Activated T-cell treated with anti-CD3 and anti-CD28 coated beads, Interleukin-2, amount 50 U/mL, for 4 hours (primary cell): ENCODE results near the gene PI4K2A. TPM values are rescaled to one million over a fixed set of nuclear protein-coding genes. Genes with fewer than 3 reads are reported as not detected.
A peak's percentile ranks its signal among the peaks of the same experiment; 100 is the strongest.
"Not testable (repeated sequence)": the region's sequence is repeated elsewhere in the genome, so short reads cannot be mapped to it uniquely, and the experiment has no call there.

ENCODE experiments used
- ATAC-seq, 2 donors: fragments of 200-7000 bp; cut with Tn5 transposase; one replicate each; pipeline ENCODE4 v1.10.0; 2021
- DNase-seq: peaks from one replicate; pipeline ENCODE4 v3.0.0-alpha.2; 2020
- H3K27me3 Mint-ChIP-seq: one replicate; pipeline ENCODE4 v1.8.0; 2021; ENCODE audit warnings: low read depth, mixed read lengths
- H3K36me3 Mint-ChIP-seq: one replicate; pipeline ENCODE4 v1.8.0; 2022; ENCODE audit warnings: mixed read lengths; ENCODE audit not compliant: insufficient read depth
- H3K4me1 Mint-ChIP-seq: one replicate; pipeline ENCODE4 v1.8.0; 2021; ENCODE audit warnings: low read depth, mixed read lengths
- H3K4me3 Mint-ChIP-seq: one replicate; pipeline ENCODE4 v1.8.0; 2021; ENCODE audit warnings: mild to moderate bottlenecking, moderate library complexity, mixed read lengths
- H3K9me3 Mint-ChIP-seq: one replicate; pipeline ENCODE4 v1.8.0; 2021; ENCODE audit warnings: mixed read lengths
- total RNA-seq, 3 donors: library from RNA; stranded (reverse); gene quantifications; one replicate each; pipeline ENCODE4 v1.2.1, GENCODE V29; 2021

The PI4K2A gene
- total RNA-seq, 3 donors from 2014 or later: 12.9 to 16.9 (median 15.7) TPM

DNA sequence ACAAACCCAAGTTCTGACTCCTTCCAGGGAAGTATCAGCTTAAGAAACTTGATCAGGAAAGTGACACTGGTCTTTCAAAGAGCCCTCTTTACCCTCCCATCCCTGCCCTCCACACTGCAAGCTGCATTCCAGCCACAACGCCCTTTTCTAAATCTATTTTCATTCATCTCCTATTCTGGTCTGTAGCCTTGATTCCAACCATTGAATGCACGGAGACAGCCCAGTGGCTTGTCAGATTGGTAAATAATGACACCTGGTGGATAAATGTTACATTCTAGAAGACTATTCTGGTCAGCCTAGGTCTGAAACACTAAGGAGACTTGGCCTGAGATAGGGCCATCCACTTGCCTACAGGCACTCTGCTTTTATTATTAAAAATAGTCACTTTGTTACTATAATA is 28.1 kb upstream of the PI4K2A start:
- no peaks in the 10 kb centered on the region for H3K36me3 Mint-ChIP-seq
- DNase-seq (no peak), ATAC-seq (no peak)
- no peaks in the 10 kb centered on the region for H3K9me3 Mint-ChIP-seq
- H3K4me3 Mint-ChIP-seq: no peak overlapping the region
- no peaks in the 10 kb centered on the region for H3K27me3 Mint-ChIP-seq
- no peaks in the 10 kb centered on the region for H3K4me1 Mint-ChIP-seq

DNA sequence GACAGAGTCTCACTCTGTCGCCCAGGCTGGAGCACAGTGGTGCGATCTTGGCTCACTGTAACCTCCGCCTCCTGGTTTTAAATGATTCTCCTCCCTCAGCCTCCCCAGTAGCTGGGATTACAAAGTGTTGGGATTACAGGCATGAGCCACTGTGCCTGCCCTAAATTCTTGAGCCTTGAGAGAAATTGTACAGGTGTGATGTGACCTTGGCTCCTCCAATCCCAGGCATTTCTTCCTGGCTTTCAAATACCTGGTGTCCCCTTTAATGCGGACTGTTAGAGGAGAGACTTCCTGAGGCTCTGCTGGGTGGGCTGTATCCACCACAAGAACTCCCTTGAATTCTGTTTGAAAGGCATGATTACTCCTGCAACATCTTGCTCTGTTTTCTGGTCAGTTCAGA is 22.2 kb upstream of the PI4K2A start:
- DNase-seq (no peak), ATAC-seq (no peak)
- H3K4me3 Mint-ChIP-seq: no peak overlapping the region
- no peaks in the 10 kb centered on the region for H3K9me3 Mint-ChIP-seq
- no peaks in the 10 kb centered on the region for H3K4me1 Mint-ChIP-seq
- H3K36me3 Mint-ChIP-seq: no peaks in the 10 kb centered on the region
- no peaks in the 10 kb centered on the region for H3K27me3 Mint-ChIP-seq

DNA sequence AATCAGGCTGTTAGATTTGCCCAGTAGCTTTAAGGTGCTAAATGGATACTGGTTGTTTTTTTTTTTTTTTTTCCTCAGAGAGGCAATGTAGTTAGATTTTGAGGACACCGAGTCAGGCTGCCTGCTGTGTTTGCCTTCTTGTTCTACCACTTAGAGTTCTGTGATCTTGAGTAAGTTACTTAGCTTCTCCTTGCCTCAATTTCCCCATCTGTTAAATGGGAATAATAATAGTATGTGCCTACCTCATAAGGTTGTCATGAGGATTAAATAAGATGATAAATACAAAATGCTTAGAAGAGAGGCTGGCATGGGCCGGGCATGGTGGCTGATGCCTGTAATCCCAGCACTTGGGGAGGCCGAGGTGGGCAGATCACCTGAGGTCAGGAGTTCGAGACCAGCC is 21.7 kb upstream of the PI4K2A start:
- ATAC-seq (no peak), DNase-seq (no peak)
- no peaks in the 10 kb centered on the region for H3K36me3 Mint-ChIP-seq
- H3K4me3 Mint-ChIP-seq: no peak overlapping the region
- H3K4me1 Mint-ChIP-seq: no peaks in the 10 kb centered on the region
- H3K9me3 Mint-ChIP-seq: no peaks in the 10 kb centered on the region
- no peaks in the 10 kb centered on the region for H3K27me3 Mint-ChIP-seq

DNA sequence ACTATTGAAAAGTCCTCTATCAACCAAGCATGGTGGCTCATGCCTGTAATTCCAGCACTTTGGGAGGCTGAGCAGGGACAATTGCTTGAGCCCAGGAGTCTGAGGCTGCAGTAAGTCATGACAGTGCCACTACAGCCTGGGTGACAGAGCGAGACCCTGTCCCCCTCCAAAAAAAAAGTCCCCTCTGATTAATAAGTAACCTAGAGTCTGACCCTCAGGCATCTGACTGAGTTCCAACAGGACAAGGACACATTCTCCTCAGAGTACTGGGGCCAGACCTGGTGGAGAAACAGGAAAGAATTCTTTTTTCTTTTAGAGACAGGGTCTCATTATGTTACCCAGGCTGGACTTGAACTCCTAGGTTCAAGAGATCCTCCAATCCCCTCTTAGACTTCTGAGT is 17.2 kb upstream of the PI4K2A start:
- Mint-ChIP-seq H3K4me3 (no peak overlapping the region), H3K27me3 (no peaks in the 10 kb centered on the region), H3K9me3 (no peaks in the 10 kb centered on the region), H3K36me3 (no peaks in the 10 kb centered on the region), H3K4me1 (no peaks in the 10 kb centered on the region)
- DNase-seq (no peak), ATAC-seq (no peak)

DNA sequence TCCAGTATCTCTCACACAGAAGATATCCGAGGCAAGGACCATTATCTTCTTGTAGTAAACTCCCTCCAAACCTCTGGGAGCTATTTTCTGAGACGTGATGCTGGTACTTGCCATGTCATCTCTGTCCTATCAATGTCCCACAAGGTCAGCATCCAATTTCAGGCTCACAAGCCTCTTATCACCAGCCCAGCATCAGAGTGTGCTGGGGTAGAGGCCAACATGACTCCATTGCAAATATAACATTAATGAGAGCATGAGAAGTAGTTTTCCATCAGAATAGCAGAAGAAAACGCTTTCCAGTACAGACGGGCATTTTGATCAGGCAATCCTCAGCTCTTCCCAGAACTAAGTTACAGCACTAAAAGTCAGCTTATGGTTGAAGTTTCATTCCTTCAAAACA is 12.7 kb upstream of the PI4K2A start:
- no peaks in the 10 kb centered on the region for H3K36me3 Mint-ChIP-seq
- DNase-seq: no peak
- H3K4me3 Mint-ChIP-seq: no peak overlapping the region
- no peaks in the 10 kb centered on the region for H3K4me1 Mint-ChIP-seq
- H3K9me3 Mint-ChIP-seq: no peaks in the 10 kb centered on the region
- no peak for ATAC-seq
- no peaks in the 10 kb centered on the region for H3K27me3 Mint-ChIP-seq

DNA sequence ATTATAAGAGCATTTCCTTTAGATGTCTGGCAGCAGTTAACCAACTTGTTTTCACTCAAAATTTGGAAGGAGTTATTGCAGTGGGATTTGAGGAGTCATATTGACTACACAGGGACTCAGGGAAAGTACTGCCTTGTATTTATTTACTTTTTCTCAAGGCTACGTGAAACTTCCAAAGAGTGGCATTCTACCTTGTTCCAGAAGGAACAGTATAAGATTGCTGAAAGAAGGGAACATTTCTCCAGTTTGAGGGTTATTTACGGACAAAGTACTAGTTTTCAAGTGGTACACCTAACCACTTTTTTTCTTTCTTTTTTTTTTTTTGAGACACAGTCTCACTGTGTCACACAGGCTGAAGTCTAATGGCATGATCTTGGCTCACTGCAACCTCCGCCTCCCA is 12.2 kb upstream of the PI4K2A start:
- Mint-ChIP-seq H3K36me3 (no peaks in the 10 kb centered on the region), H3K9me3 (no peaks in the 10 kb centered on the region), H3K4me3 (no peak overlapping the region), H3K27me3 (no peaks in the 10 kb centered on the region), H3K4me1 (peaks cover 1% of the 10 kb centered on the region)
- ATAC-seq: no peak
- no peak for DNase-seq

DNA sequence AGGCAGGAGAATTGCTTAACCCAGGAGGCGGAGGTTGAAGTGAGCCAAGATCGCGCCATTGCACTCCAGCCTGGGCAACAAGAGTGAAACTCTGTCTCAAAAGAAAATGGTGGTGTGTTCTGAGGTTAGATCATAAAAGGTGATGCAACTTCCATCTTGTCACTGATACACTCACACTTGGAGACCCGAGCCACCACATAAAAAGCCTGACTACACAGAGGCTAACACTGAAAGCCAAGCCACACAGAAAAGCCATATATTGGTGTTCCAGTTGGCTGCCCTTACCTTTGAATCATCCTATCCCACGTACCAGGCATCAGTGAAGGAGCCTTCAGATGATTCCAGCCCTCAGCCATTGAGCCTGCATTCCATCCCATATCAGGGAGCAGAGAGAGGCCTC is 11.2 kb upstream of the PI4K2A start:
- DNase-seq (no peak), ATAC-seq (no peak)
- peaks cover 8% of the 10 kb centered on the region for H3K4me1 Mint-ChIP-seq
- H3K4me3 Mint-ChIP-seq: no peak overlapping the region
- no peaks in the 10 kb centered on the region for H3K27me3 Mint-ChIP-seq
- no peaks in the 10 kb centered on the region for H3K9me3 Mint-ChIP-seq
- H3K36me3 Mint-ChIP-seq: no peaks in the 10 kb centered on the region

DNA sequence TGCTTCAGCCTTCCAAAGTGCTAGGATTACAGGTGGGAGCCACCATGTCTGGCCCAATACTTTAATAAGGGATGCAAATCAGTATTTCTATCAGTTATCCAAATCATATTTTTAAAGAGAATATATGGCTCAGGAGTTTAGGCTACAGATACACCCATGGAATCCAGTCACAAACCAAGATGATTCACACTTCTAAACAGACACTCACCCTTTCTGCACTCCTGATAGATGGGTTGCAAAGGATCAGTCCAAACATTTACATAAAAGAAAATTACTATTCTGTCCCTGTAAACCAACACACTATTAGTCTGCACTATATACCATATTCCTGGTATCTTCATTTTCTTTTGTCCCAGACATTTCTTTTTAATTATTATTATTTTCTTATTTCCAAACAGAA is 9.4 kb upstream of the PI4K2A start:
- Mint-ChIP-seq H3K27me3 (no peaks in the 10 kb centered on the region), H3K4me3 (no peak overlapping the region), H3K9me3 (no peaks in the 10 kb centered on the region), H3K4me1 (peaks cover 8% of the 10 kb centered on the region), H3K36me3 (no peaks in the 10 kb centered on the region)
- DNase-seq (no peak), ATAC-seq (no peak)

DNA sequence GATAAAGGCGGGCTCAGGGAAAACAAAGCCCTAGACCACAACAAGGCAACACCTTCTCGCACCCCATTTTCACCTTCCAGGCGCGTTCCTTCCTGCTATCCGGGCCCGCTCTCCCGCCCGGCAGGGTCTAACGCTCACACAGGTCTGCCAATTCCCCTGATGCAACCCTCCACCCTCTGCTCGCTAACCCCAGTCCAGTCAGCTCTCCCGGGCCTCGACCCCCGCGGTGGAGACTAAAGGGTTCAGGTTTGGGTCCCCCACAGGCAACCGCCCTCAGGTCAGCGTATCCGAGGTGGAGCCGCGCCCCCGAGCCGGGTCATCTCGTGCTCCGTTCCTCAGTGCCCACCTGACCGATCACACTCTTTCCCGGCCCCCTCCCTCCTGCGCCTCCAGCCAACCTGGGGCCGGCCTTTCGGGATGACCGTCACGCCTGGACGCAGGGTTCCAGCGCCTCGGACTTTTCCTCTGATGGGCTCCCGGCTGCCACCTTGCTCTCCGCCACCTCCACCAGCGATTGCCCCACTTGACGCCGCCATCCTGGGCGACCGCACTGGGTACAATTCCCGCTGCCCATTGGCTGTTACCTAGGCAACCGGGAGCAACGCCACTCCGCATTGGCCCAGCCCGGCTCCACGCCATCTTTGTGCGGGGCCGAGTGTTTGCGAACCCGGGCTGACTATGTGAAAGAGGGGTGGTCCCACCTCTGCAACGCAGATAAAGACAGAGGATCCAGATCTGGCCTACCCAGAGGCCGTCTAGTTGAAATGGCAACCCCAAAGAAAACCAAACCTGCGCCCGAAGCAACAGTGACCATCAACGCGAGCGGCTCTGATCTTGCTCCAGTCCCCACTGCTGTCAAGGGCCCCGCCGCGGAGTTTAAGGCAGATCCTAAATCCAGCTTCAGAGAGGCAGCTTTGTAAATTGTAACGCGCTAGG is 7.3 kb upstream of the PI4K2A start, which contains the start of gene MORN4:
TSS of gene MORN4 (minus strand) at position 552 of the 936 bp plus-strand sequence. CDS start 13,847 bp downstream, outside the sequence.
- Mint-ChIP-seq H3K9me3 (no peaks in the 10 kb centered on the region), H3K27me3 (no peaks in the 10 kb centered on the region), H3K4me3 (peak within 1 kb of the TSS; percentile 93), H3K4me1 (peaks cover 8% of the 10 kb centered on the region), H3K36me3 (no peaks in the 10 kb centered on the region)
- DNase-seq (peak; percentile 86), ATAC-seq (peak; percentile 99)

- Mint-ChIP-seq H3K4me3 (peak overlapping the region; percentile 93), H3K36me3 (no peaks in the 10 kb centered on the region), H3K27me3 (no peaks in the 10 kb centered on the region), H3K4me1 (peaks cover 8% of the 10 kb centered on the region), H3K9me3 (no peaks in the 10 kb centered on the region)
- DNase-seq (no peak), ATAC-seq (peak in 1 of 2 donors; percentile 35)
These were observed 6.5 kb upstream of the PI4K2A start for GRCh38 chr10:97633921-97634320.

GRCh38 chr10:97635577-97635976 is 4.9 kb upstream of the PI4K2A start:
- Mint-ChIP-seq H3K27me3 (no peaks in the 10 kb centered on the region), H3K4me3 (no peak overlapping the region), H3K4me1 (peaks cover 11% of the 10 kb centered on the region), H3K9me3 (no peaks in the 10 kb centered on the region), H3K36me3 (no peaks in the 10 kb centered on the region)
- no peak for ATAC-seq
- no peak for DNase-seq

GRCh38 chr10:97639090-97639489 is 1.4 kb upstream of the PI4K2A start:
- not testable (repeated sequence) for H3K27me3 Mint-ChIP-seq, H3K36me3 Mint-ChIP-seq, DNase-seq, ATAC-seq, H3K9me3 Mint-ChIP-seq, H3K4me3 Mint-ChIP-seq
- H3K4me1 Mint-ChIP-seq: peaks cover 20% of the 10 kb centered on the region

GRCh38 chr10:97640868-97641811 is 669 bp downstream of the PI4K2A start:
- DNase-seq (no peak), ATAC-seq (peak; percentile 28 to 29)
- no peaks in the 10 kb centered on the region for H3K9me3 Mint-ChIP-seq
- H3K4me3 Mint-ChIP-seq: peak overlapping the region; percentile 98
- no peaks in the 10 kb centered on the region for H3K27me3 Mint-ChIP-seq
- peaks cover 9% of the 10 kb centered on the region for H3K36me3 Mint-ChIP-seq
- H3K4me1 Mint-ChIP-seq: peaks cover 20% of the 10 kb centered on the region

- H3K27me3 Mint-ChIP-seq, H3K36me3 Mint-ChIP-seq, ATAC-seq, H3K9me3 Mint-ChIP-seq, DNase-seq: not testable (repeated sequence)
- H3K4me1 Mint-ChIP-seq: peaks cover 24% of the 10 kb centered on the region
- H3K4me3 Mint-ChIP-seq: peak overlapping the region; percentile 98
These were observed 2.1 kb downstream of the PI4K2A start for GRCh38 chr10:97642471-97643159.
